ENCODE data around the gene PRKCA.

PRKCA gene

GRCh38 chr17:66431910-66432309 lies 129.5 kb downstream of the PRKCA start:
- peak; percentile 44 for DNase-seq (ENCODE audit: low read depth)
- H3K4me3 ChIP-seq (ENCODE audit: low read length), result no peak overlapping the region
- TF ChIP-seq CTCF (conservative IDR thresholded peaks at IDR 0.05; ENCODE audit: low read depth, low read length), result no peak

- no peak for TF ChIP-seq CTCF (conservative IDR thresholded peaks at IDR 0.05; ENCODE audit: low read depth, low read length)
- DNase-seq (ENCODE audit: low read depth), result no peak
- H3K4me3 ChIP-seq (ENCODE audit: low read length), result no peak overlapping the region
Observed at GRCh38 chr17:66432411-66432957, 130.1 kb downstream of the PRKCA start.

GRCh38 chr17:66432996-66433551 lies 130.7 kb downstream of the PRKCA start:
- TF ChIP-seq CTCF (conservative IDR thresholded peaks at IDR 0.05; ENCODE audit: low read depth, low read length), result no peak
- no peak overlapping the region for H3K4me3 ChIP-seq (ENCODE audit: low read length)
- no peak for DNase-seq (ENCODE audit: low read depth)

- H3K4me3 ChIP-seq (ENCODE audit: low read length), result no peak overlapping the region
- no peak for TF ChIP-seq CTCF (conservative IDR thresholded peaks at IDR 0.05; ENCODE audit: low read depth, low read length)
- no peak for DNase-seq (ENCODE audit: low read depth)
Observed at GRCh38 chr17:66435182-66435581, 132.8 kb downstream of the PRKCA start.

GRCh38 chr17:66436631-66437030 lies 134.2 kb downstream of the PRKCA start:
- TF ChIP-seq CTCF (conservative IDR thresholded peaks at IDR 0.05; ENCODE audit: low read depth, low read length), result no peak
- no peak for DNase-seq (ENCODE audit: low read depth)
- H3K4me3 ChIP-seq (ENCODE audit: low read length), result no peak overlapping the region

GRCh38 chr17:66437476-66438026 lies 135.1 kb downstream of the PRKCA start:
- no peak overlapping the region for H3K4me3 ChIP-seq (ENCODE audit: low read length)
- TF ChIP-seq CTCF (conservative IDR thresholded peaks at IDR 0.05; ENCODE audit: low read depth, low read length), result no peak
- no peak for DNase-seq (ENCODE audit: low read depth)

GRCh38 chr17:66438101-66438500 lies 135.7 kb downstream of the PRKCA start:
- no peak for TF ChIP-seq CTCF (conservative IDR thresholded peaks at IDR 0.05; ENCODE audit: low read depth, low read length)
- H3K4me3 ChIP-seq (ENCODE audit: low read length), result no peak overlapping the region
- DNase-seq (ENCODE audit: low read depth), result no peak

Measured in retinal pigment epithelial cell (primary cell).